Brain microvascular endothelial cell (primary cell): Measurements from ENCODE around the gene TNRC6B.

Experiments
- DNase-seq: peaks from one replicate; pipeline ENCODE4 v3.0.0-alpha.2; 2020
- H3K27ac ChIP-seq: fragments of 250-450 bp; sonication (Bioruptor Pico); 2 replicates; pipeline ENCODE4 v1.5.1; 2020; ENCODE audit warnings: mild to moderate bottlenecking, moderate library complexity
- H3K27me3 ChIP-seq: fragments of 250-450 bp; sonication (Bioruptor Pico); replicated peaks from 2 replicates; pipeline ENCODE4 v1.5.1; 2020; ENCODE audit warnings: mild to moderate bottlenecking
- H3K36me3 ChIP-seq: fragments of 250-450 bp; sonication (Bioruptor Pico); replicated peaks from 2 replicates; pipeline ENCODE4 v1.5.1; 2020; ENCODE audit warnings: mild to moderate bottlenecking
- H3K4me3 ChIP-seq: 2 replicates; pipeline ENCODE4 v1.5.1; 2011; ENCODE audit warnings: low read depth, mild to moderate bottlenecking, control low read depth, low read length, moderate library complexity
- CTCF ChIP-seq: IDR thresholded peaks from 2 replicates; pipeline ENCODE4 v1.5.1; 2011; ENCODE audit warnings: low read depth, mild to moderate bottlenecking, moderate library complexity, low read length, control low read depth, inconsistent platforms; ENCODE audit errors: missing control alignments
- in situ Hi-C: cut with HindIII; loops from 2 replicates; pipeline ENCODE4 v1.10.0; 2017; ENCODE audit warnings: low sequenced_read_pairs, low pct_ligation_motif_present

The TNRC6B gene

GRCh38 chr22:40232624-40233023, 54.9 kb downstream of the TNRC6B start:
- no peak for TF ChIP-seq CTCF
- DNase-seq: no peak
- Histone ChIP-seq H3K27me3 (no peaks in the 10 kb centered on the region), H3K36me3 (peaks cover 2% of the 10 kb centered on the region), H3K4me3 (no peak overlapping the region), H3K27ac (no peak overlapping the region)
- in situ Hi-C loops: no loop called here

- DNase-seq: no peak
- in situ Hi-C loops: no loop called here
- H3K36me3 ChIP-seq: peaks cover 2% of the 10 kb centered on the region
- H3K27me3 ChIP-seq: no peaks in the 10 kb centered on the region
- no peak for TF ChIP-seq CTCF
- no peak overlapping the region for H3K4me3 ChIP-seq
- no peak overlapping the region for H3K27ac ChIP-seq
Measured at GRCh38 chr22:40233886-40234285, 56.2 kb downstream of the TNRC6B start.

GRCh38 chr22:40234658-40235057, 56.9 kb downstream of the TNRC6B start:
- no peak overlapping the region for H3K27ac ChIP-seq
- DNase-seq: no peak
- TF ChIP-seq CTCF: no peak
- peaks cover 2% of the 10 kb centered on the region for H3K36me3 ChIP-seq
- no peaks in the 10 kb centered on the region for H3K27me3 ChIP-seq
- H3K4me3 ChIP-seq: no peak overlapping the region
- in situ Hi-C loops: no loop called here

- no peak overlapping the region for H3K27ac ChIP-seq
- no peaks in the 10 kb centered on the region for H3K27me3 ChIP-seq
- in situ Hi-C loops: no loop called here
- peaks cover 2% of the 10 kb centered on the region for H3K36me3 ChIP-seq
- no peak for DNase-seq
- TF ChIP-seq CTCF: no peak
- no peak overlapping the region for H3K4me3 ChIP-seq
Measured at GRCh38 chr22:40235308-40235707, 57.6 kb downstream of the TNRC6B start.

GRCh38 chr22:40236131-40236665, 58.5 kb downstream of the TNRC6B start:
- DNase-seq: no peak
- Histone ChIP-seq H3K36me3 (peaks cover 2% of the 10 kb centered on the region), H3K27me3 (no peaks in the 10 kb centered on the region), H3K27ac (no peak overlapping the region), H3K4me3 (no peak overlapping the region)
- in situ Hi-C loops: no loop called here
- no peak for TF ChIP-seq CTCF

GRCh38 chr22:40237241-40237640, 59.5 kb downstream of the TNRC6B start:
- in situ Hi-C loops: no loop called here

More at GRCh38 chr22:40237241-40237640, 59.5 kb downstream of the TNRC6B start:
- TF ChIP-seq CTCF: no peak
- Histone ChIP-seq H3K27ac (no peak overlapping the region), H3K36me3 (no peaks in the 10 kb centered on the region), H3K4me3 (no peak overlapping the region), H3K27me3 (no peaks in the 10 kb centered on the region)
- no peak for DNase-seq
